ENCODE results near the gene ZNF438. TPM values are rescaled to one million over a fixed set of nuclear protein-coding genes. Genes with fewer than 3 reads are reported as not detected.

The ZNF438 gene
- total RNA-seq, 1 experiment from 2014 or later: 2.0 TPM

GRCh38 chr10:30821994-30822692, 209.5 kb downstream of the ZNF438 start:
- no peak for TF ChIP-seq CTCF (IDR thresholded peaks at IDR 0.05)
- TF ChIP-seq TCF7L2 (IDR thresholded peaks at IDR 0.05; ENCODE audit: low read depth, low read length): no peak
- no peak for TF ChIP-seq SIN3A (IDR thresholded peaks at IDR 0.05; ENCODE audit: borderline replicate concordance, insufficient read depth, low read depth, low read length)
- BruUV-seq (replicated peaks): no TSS peak
- ChIA-PET CTCF (no interaction called here), POLR2A (no interaction called here)
- intact Hi-C loops (cut with micrococcal nuclease; ENCODE audit: unreplicated experiment) (loop anchor here (5.0 kb wide), 1 partner anchor 240 kb away; no protein-coding TSS in a partner anchor), in situ Hi-C loops (cut with HindIII; ENCODE audit: low pct_unique_long_range_greater_than_20kb, low sequenced_read_pairs) (no loop called here)
- no peaks in the 10 kb centered on the region for H3K9me3 ChIP-seq (ENCODE audit: control insufficient read depth, insufficient read depth, low read depth, low read length)
- H3K36me3 ChIP-seq (ENCODE audit: control insufficient read depth, insufficient read depth, low read length): no peaks in the 10 kb centered on the region
- ATAC-seq: no peak
- H3K4me3 ChIP-seq (ENCODE audit: low read depth in 2 of 2, low read length in 2 of 2): no peak overlapping the region
- H3K27me3 ChIP-seq (ENCODE audit: control insufficient read depth, insufficient read depth, low read length): no peaks in the 10 kb centered on the region
- H3K4me1 ChIP-seq (ENCODE audit: control insufficient read depth, insufficient read depth, low read length): no peaks in the 10 kb centered on the region
- H3K27ac ChIP-seq (ENCODE audit: low read length): no peak overlapping the region
- DNase-seq (ENCODE audit: low read depth, low spot score): no peak

DNA sequence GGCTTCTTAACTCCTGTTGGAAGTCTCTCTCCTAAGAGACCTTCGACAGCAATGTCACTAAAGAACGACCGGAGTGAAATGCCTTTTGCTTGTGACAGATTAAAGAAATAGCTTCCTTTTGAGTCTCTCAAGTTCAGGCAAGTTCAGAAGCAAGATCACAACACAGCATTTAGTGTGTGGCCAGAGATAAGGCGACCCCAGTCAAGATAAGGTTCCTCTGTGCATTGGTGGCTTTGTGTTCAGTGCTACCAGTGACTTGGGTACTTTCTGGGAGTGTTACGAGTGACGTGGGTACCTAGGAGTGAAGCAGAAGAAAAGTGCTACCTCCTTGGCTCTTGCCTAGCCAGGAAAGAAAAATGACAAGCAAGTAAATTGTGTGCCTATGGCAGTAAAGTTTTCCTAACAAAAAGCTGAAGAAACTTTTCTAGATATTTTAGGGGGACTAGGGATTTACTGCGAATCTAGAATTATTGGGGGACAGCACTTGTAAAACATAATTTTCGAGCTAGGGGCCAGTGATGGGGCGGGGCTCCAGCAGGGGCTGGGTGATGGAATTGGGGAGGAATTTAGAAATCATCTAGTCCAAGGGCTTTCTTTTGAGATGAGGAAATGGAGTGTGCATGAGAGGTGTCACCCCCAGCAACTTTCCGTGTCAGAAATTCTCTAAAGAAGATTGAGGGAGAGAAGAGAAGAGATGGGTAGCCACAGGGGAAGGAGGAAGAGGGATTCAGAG, 210.2 kb downstream of the ZNF438 start:
- no peaks in the 10 kb centered on the region for H3K27me3 ChIP-seq (ENCODE audit: control insufficient read depth, insufficient read depth, low read length)
- POLR2A ChIA-PET: no interaction called here

More for the DNA sequence above, 210.2 kb downstream of the ZNF438 start:
- H3K9me3 ChIP-seq (ENCODE audit: control insufficient read depth, insufficient read depth, low read depth, low read length): no peaks in the 10 kb centered on the region
- DNase-seq (ENCODE audit: low read depth, low spot score): no peak
- H3K4me3 ChIP-seq (ENCODE audit: low read depth in 2 of 2, low read length in 2 of 2): no peak overlapping the region
- no peaks in the 10 kb centered on the region for H3K4me1 ChIP-seq (ENCODE audit: control insufficient read depth, insufficient read depth, low read length)
- in situ Hi-C loops (cut with HindIII; ENCODE audit: low pct_unique_long_range_greater_than_20kb, low sequenced_read_pairs) (no loop called here), intact Hi-C loops (cut with micrococcal nuclease; ENCODE audit: unreplicated experiment) (loop anchor here (5.0 kb wide), 1 partner anchor 241 kb away; no protein-coding TSS in a partner anchor)
- CTCF ChIA-PET: no interaction called here
- no peak overlapping the region for H3K27ac ChIP-seq (ENCODE audit: low read length)
- no TSS peak for BruUV-seq (replicated peaks)
- TF ChIP-seq TCF7L2 (IDR thresholded peaks at IDR 0.05; ENCODE audit: low read depth, low read length) (no peak), REST (IDR thresholded peaks at IDR 0.05; ENCODE audit: insufficient read depth in 1 of 2, low read depth in 2 of 2, low read length in 1 of 2) (no peak), SIN3A (IDR thresholded peaks at IDR 0.05; ENCODE audit: borderline replicate concordance, insufficient read depth, low read depth, low read length) (no peak), POLR2AphosphoS5 (IDR thresholded peaks at IDR 0.05; ENCODE audit: low read depth, low read length) (no peak), CTCF (IDR thresholded peaks at IDR 0.05) (no peak)
- ATAC-seq: no peak
- no peaks in the 10 kb centered on the region for H3K36me3 ChIP-seq (ENCODE audit: control insufficient read depth, insufficient read depth, low read length)

All from Panc1 (cell line).